ENCODE results near the gene RDH5.
A peak's percentile ranks its signal among the peaks of the same experiment; 100 is the strongest.
"Not testable (repeated sequence)": the region's sequence is repeated elsewhere in the genome, so short reads cannot be mapped to it uniquely, and the experiment has no call there.

Gene RDH5

GRCh38 chr12:55739025-55739378 lies 18.8 kb downstream of the RDH5 start:
- H3K4me3 ChIP-seq (ENCODE audit: low read depth, low read length): peak overlapping the region; percentile 85
- no peak for DNase-seq (ENCODE audit: low read depth)

- no peak for DNase-seq (ENCODE audit: low read depth)
- H3K4me3 ChIP-seq (ENCODE audit: low read depth, low read length): peak overlapping the region; percentile 47
These were observed 21.9 kb downstream of the RDH5 start for GRCh38 chr12:55741931-55742680.

- DNase-seq (ENCODE audit: low read depth): no peak
These were observed 22.7 kb downstream of the RDH5 start, which contains the start of gene GDF11 for GRCh38 chr12:55742719-55743405. GDF11 (plus strand) TSS chr12:55743122; CDS start chr12:55743317, 195 bp downstream.

GRCh38 chr12:55743406-55744339 lies 23.5 kb downstream of the RDH5 start:
- DNase-seq (ENCODE audit: low read depth): no peak

More at GRCh38 chr12:55742719-55743405, 22.7 kb downstream of the RDH5 start, which contains the start of gene GDF11:
- H3K4me3 ChIP-seq (ENCODE audit: low read depth, low read length): peak within 1 kb of the TSS; percentile 73

GRCh38 chr12:55744340-55745030 lies 24.3 kb downstream of the RDH5 start:
- DNase-seq (ENCODE audit: low read depth): no peak
- H3K4me3 ChIP-seq (ENCODE audit: low read depth, low read length): peak overlapping the region; percentile 73

More at GRCh38 chr12:55743406-55744339, 23.5 kb downstream of the RDH5 start:
- peak overlapping the region; percentile 73 for H3K4me3 ChIP-seq (ENCODE audit: low read depth, low read length)

GRCh38 chr12:55745361-55746173 lies 25.4 kb downstream of the RDH5 start:
- DNase-seq (ENCODE audit: low read depth): no peak
- H3K4me3 ChIP-seq (ENCODE audit: low read depth, low read length): peak overlapping the region; percentile 73

GRCh38 chr12:55746174-55746912 lies 26.1 kb downstream of the RDH5 start:
- no peak overlapping the region for H3K4me3 ChIP-seq (ENCODE audit: low read depth, low read length)
- no peak for DNase-seq (ENCODE audit: low read depth)

- DNase-seq (ENCODE audit: low read depth): no peak
- H3K4me3 ChIP-seq (ENCODE audit: low read depth, low read length): no peak overlapping the region
These were observed 26.7 kb downstream of the RDH5 start for GRCh38 chr12:55746913-55747231.

- DNase-seq (ENCODE audit: low read depth): no peak
- no peak overlapping the region for H3K4me3 ChIP-seq (ENCODE audit: low read depth, low read length)
These were observed 28.2 kb downstream of the RDH5 start for GRCh38 chr12:55748230-55748993.

GRCh38 chr12:55755246-55755645 lies 35.1 kb downstream of the RDH5 start:
- H3K4me3 ChIP-seq (ENCODE audit: low read depth, low read length): no peak overlapping the region
- DNase-seq (ENCODE audit: low read depth): no peak

GRCh38 chr12:55757701-55758100 lies 37.5 kb downstream of the RDH5 start:
- DNase-seq (ENCODE audit: low read depth): no peak

GRCh38 chr12:55758575-55758974 lies 38.4 kb downstream of the RDH5 start:
- H3K4me3 ChIP-seq (ENCODE audit: low read depth, low read length); DNase-seq (ENCODE audit: low read depth): not testable (repeated sequence)

More at GRCh38 chr12:55757701-55758100, 37.5 kb downstream of the RDH5 start:
- no peak overlapping the region for H3K4me3 ChIP-seq (ENCODE audit: low read depth, low read length)

- H3K4me3 ChIP-seq (ENCODE audit: low read depth, low read length): no peak overlapping the region
- DNase-seq (ENCODE audit: low read depth): no peak
These were observed 40.5 kb downstream of the RDH5 start for GRCh38 chr12:55760663-55761062.

- no peak overlapping the region for H3K4me3 ChIP-seq (ENCODE audit: low read depth, low read length)
- DNase-seq (ENCODE audit: low read depth): no peak
These were observed 42.5 kb downstream of the RDH5 start for GRCh38 chr12:55762646-55763045.

GRCh38 chr12:55765736-55766290 lies 45.6 kb downstream of the RDH5 start:
- no peak overlapping the region for H3K4me3 ChIP-seq (ENCODE audit: low read depth, low read length)
- DNase-seq (ENCODE audit: low read depth): no peak

GRCh38 chr12:55767156-55767555 lies 47.0 kb downstream of the RDH5 start:
- no peak overlapping the region for H3K4me3 ChIP-seq (ENCODE audit: low read depth, low read length)
- no peak for DNase-seq (ENCODE audit: low read depth)

- H3K4me3 ChIP-seq (ENCODE audit: low read depth, low read length): no peak overlapping the region
- peak; percentile 7 for DNase-seq (ENCODE audit: low read depth)
These were observed 51.5 kb downstream of the RDH5 start for GRCh38 chr12:55771736-55772135.

All from skeletal muscle cell (primary cell).